K562 (cell line): ENCODE results near the gene KLHL29. TPM values are rescaled to one million over a fixed set of nuclear protein-coding genes. Genes with fewer than 3 reads are reported as not detected.

ENCODE experiments used
- AFF1 ChIP-seq, 2 experiments: fragments of 450-650 bp; IDR thresholded peaks; 2 replicates each; pipeline ENCODE4 v1.6.1; 2018; ENCODE audit warnings: mild to moderate bottlenecking in 2 of 2, low read depth in 1 of 2; ENCODE audit not compliant: partially characterized antibody in 2 of 2
- PTTG1 ChIP-seq: fragments of 450-650 bp; IDR thresholded peaks from 2 replicates; pipeline ENCODE4 v1.6.1; 2016; ENCODE audit warnings: low read depth, mild to moderate bottlenecking, missing genetic modification characterization, missing compliant biosample characterization
- THAP12 ChIP-seq: fragments of 250-450 bp; sonication (Bioruptor Pico); IDR thresholded peaks from 2 replicates; pipeline ENCODE4 v1.9.0; 2021; ENCODE audit warnings: mild to moderate bottlenecking, inconsistent platforms
- polyA plus RNA-seq, 8 experiments: library from polyadenylated mRNA; depleted of rRNA in 4 of 8; stranded (reverse) in 5 of 8; unstranded in 3 of 8; fragments of >200 nt; fragmentation: Nextera tagmentation in 2 of 8; fragmentation: Illumina TruSeq in 1 of 8; extraction: Ambion mirVana in 2 of 8; extraction: Trizol in 1 of 8; gene quantifications; 2 replicates each; pipeline versions ENCODE4 v1.2.1 to v1.2.3, GENCODE V29; 2011 to 2014; ENCODE audit warnings: inconsistent platforms in 1 of 8, missing spikeins in 1 of 8
- total RNA-seq, 7 experiments: library from RNA; depleted of rRNA in 6 of 7; stranded (reverse); fragments of >200 nt in 6 of 7; fragmentation: Illumina TruSeq in 2 of 7; extraction: Trizol in 2 of 7; gene quantifications; 2 replicates each; pipeline versions ENCODE4 v1.2.1 to v1.2.3, GENCODE V29; 2011 to 2021; ENCODE audit warnings: low replicate concordance in 1 of 7

Gene KLHL29
- total and polyA plus RNA-seq, 9 of the 15 experiments (the other 6 are each of a cell fraction or from before 2014, with no cell fraction given): 0.03 to 0.31 (median 0.08) TPM; not detected in 1

- TF ChIP-seq AFF1 (IDR thresholded peaks at IDR 0.05; ENCODE audit: low read depth in 1 of 2, partially characterized antibody in 2 of 2) (no peak), THAP12 (no peak), PTTG1 (tag) (no peak)
Measured at GRCh38 chr2:23718931-23719700, 334.1 kb downstream of the KLHL29 start (continued).
